Measurements from ENCODE around the gene GSG1L. TPM values are rescaled to one million over a fixed set of nuclear protein-coding genes. Genes with fewer than 3 reads are reported as not detected.

Gene GSG1L
- total and polyA plus RNA-seq, 4 donors: not detected

DNA sequence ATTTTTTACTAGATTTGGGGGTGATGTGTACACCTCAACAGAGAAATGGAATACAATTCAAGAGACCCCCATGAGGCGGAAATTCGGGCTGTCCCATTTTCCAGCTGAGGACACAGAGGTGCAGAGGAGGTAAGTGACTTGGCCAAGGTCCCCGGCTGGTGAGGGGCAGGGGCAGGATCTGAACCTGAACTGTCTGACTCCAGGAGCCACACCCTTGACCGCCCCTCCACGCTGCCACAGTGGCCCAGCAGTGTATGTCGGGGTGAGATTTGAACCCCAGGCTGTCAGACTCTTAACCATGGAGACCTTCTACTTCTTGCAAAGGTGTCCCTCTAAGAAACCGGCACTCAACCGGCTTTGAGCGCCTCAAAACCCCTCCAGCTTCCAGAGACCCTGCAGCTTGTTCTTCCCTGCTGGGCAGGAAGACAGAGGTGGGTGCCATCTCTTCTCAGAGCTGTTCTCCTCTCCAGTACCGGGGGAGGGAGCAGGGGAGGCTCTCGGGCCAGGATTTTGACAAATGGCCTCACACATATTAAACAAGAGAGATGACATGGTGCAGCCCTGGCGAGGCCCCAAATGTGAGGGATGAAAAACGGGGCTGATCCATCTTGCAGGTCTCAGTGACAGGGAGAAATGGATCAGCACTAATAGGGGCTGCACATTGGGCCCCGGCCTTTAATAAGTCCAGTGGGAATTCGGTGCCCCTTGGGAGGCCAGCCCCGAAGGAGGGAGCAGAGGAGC is 222.3 kb downstream of the GSG1L start:
- no peaks in the 10 kb centered on the region for H3K36me3 ChIP-seq (ENCODE audit: control insufficient read depth in 4 of 4, insufficient read depth in 3 of 4, low read depth in 1 of 4, low read length in 3 of 4)
- peaks cover 0 to 3% (median 0%) of the 10 kb centered on the region in 4 donors for H3K9me3 ChIP-seq (ENCODE audit: control insufficient read depth in 4 of 4, low read length in 3 of 4)
- H3K4me3 ChIP-seq (ENCODE audit: low read depth in 1 of 3, low read length in 3 of 3): no peak overlapping the region
- WGBS: 75% methylated on average over 16 of the region's 16 CpGs
- H3K27ac ChIP-seq (ENCODE audit: low read depth in 1 of 2, low read length in 2 of 2): no peak overlapping the region
- no peak overlapping the region for H3K9ac ChIP-seq (ENCODE audit: low read depth in 1 of 2, low read length in 2 of 2)
- DNase-seq (ENCODE audit: low spot score): no peak
- TF ChIP-seq, protein P1, sequence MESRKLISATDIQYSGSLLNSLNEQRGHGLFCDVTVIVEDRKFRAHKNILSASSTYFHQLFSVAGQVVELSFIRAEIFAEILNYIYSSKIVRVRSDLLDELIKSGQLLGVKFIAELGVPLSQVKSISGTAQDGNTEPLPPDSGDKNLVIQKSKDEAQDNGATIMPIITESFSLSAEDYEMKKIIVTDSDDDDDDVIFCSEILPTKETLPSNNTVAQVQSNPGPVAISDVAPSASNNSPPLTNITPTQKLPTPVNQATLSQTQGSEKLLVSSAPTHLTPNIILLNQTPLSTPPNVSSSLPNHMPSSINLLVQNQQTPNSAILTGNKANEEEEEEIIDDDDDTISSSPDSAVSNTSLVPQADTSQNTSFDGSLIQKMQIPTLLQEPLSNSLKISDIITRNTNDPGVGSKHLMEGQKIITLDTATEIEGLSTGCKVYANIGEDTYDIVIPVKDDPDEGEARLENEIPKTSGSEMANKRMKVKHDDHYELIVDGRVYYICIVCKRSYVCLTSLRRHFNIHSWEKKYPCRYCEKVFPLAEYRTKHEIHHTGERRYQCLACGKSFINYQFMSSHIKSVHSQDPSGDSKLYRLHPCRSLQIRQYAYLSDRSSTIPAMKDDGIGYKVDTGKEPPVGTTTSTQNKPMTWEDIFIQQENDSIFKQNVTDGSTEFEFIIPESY (IDR thresholded peaks at IDR 0.05): no peak
- TF ChIP-seq EGR1 (IDR thresholded peaks at IDR 0.05; ENCODE audit: low read depth in 2 of 2): no peak
- TF ChIP-seq YY1 (IDR thresholded peaks at IDR 0.05): no peak
- TF ChIP-seq REST (IDR thresholded peaks at IDR 0.05): no peak
- peaks cover 0 to 2% (median 0%) of the 10 kb centered on the region in 4 donors for H3K27me3 ChIP-seq (ENCODE audit: control insufficient read depth in 4 of 4, insufficient read depth in 4 of 4, low read length in 3 of 4)
- no peaks in the 10 kb centered on the region for H3K4me1 ChIP-seq (ENCODE audit: control insufficient read depth in 4 of 4, insufficient read depth in 4 of 4, low read length in 3 of 4)

DNA sequence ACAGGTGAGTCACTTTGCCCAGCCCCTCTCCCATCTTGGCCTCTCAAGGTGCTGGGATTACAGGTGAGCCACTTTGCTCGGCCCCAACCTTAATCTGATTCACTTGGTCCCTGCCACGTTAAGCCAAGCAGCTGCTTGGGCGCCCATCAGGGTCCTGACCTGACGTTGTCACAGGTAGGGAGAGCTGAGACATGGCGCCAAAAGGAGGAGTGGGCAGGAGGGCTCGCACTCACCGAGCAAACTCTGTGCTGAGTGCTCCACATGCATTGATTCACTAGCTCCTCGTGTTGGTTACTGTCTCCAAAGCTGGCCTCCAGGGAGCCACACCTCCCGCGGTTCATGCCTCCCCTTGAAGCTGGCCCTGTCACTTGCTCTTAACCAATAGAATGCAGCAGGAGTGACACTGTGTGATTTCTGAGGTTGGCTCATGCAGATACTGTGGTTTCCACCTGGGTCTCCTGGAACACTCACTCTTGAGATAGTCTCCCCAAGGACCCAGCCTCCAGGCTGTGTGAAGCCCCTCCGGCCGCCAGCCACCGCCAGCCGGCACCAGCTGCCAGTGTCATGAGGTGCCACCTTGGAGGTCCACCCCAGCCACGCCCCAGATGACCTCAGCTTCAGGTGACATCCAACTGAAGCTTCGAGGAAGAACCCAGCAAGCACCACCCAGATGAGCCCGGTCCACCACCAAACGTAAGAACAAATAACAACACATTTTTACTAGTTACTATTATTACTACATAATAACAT is 223.0 kb downstream of the GSG1L start:
- 69% methylated on average over 18 of the region's 18 CpGs for WGBS

More for the DNA sequence above, 223.0 kb downstream of the GSG1L start:
- H3K4me1 ChIP-seq (ENCODE audit: control insufficient read depth in 4 of 4, insufficient read depth in 4 of 4, low read length in 3 of 4): no peaks in the 10 kb centered on the region
- H3K27ac ChIP-seq (ENCODE audit: low read depth in 1 of 2, low read length in 2 of 2): no peak overlapping the region
- H3K4me3 ChIP-seq (ENCODE audit: low read depth in 1 of 3, low read length in 3 of 3): no peak overlapping the region
- no peak for DNase-seq (ENCODE audit: low spot score)
- H3K9me3 ChIP-seq (ENCODE audit: control insufficient read depth in 4 of 4, low read length in 3 of 4): peaks cover 0 to 3% (median 0%) of the 10 kb centered on the region in 4 donors
- H3K27me3 ChIP-seq (ENCODE audit: control insufficient read depth in 4 of 4, insufficient read depth in 4 of 4, low read length in 3 of 4): peaks cover 0 to 2% (median 0%) of the 10 kb centered on the region in 4 donors
- TF ChIP-seq NR2F2 (IDR thresholded peaks at IDR 0.05) (no peak), HNF4G (IDR thresholded peaks at IDR 0.05) (no peak), EGR1 (IDR thresholded peaks at IDR 0.05; ENCODE audit: low read depth in 2 of 2) (no peak), TAF1 (conservative IDR thresholded peaks at IDR 0.05) (no peak), FOXA1 (IDR thresholded peaks at IDR 0.05) (no peak), SP1 (IDR thresholded peaks at IDR 0.05) (no peak), JUND (IDR thresholded peaks at IDR 0.05) (no peak), FOXA2 (IDR thresholded peaks at IDR 0.05) (no peak), RAD21 (IDR thresholded peaks at IDR 0.05) (no peak)
- TF ChIP-seq, protein P2, sequence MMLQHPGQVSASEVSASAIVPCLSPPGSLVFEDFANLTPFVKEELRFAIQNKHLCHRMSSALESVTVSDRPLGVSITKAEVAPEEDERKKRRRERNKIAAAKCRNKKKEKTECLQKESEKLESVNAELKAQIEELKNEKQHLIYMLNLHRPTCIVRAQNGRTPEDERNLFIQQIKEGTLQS (IDR thresholded peaks at IDR 0.05): no peak
- TF ChIP-seq, protein P3, sequence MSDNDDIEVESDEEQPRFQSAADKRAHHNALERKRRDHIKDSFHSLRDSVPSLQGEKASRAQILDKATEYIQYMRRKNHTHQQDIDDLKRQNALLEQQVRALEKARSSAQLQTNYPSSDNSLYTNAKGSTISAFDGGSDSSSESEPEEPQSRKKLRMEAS (IDR thresholded peaks at IDR 0.05): no peak
- TF ChIP-seq, protein P4, sequence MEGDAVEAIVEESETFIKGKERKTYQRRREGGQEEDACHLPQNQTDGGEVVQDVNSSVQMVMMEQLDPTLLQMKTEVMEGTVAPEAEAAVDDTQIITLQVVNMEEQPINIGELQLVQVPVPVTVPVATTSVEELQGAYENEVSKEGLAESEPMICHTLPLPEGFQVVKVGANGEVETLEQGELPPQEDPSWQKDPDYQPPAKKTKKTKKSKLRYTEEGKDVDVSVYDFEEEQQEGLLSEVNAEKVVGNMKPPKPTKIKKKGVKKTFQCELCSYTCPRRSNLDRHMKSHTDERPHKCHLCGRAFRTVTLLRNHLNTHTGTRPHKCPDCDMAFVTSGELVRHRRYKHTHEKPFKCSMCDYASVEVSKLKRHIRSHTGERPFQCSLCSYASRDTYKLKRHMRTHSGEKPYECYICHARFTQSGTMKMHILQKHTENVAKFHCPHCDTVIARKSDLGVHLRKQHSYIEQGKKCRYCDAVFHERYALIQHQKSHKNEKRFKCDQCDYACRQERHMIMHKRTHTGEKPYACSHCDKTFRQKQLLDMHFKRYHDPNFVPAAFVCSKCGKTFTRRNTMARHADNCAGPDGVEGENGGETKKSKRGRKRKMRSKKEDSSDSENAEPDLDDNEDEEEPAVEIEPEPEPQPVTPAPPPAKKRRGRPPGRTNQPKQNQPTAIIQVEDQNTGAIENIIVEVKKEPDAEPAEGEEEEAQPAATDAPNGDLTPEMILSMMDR (IDR thresholded peaks at IDR 0.05; ENCODE audit: low read depth, low read length, missing input control): no peak
- TF ChIP-seq, protein P1 (IDR thresholded peaks at IDR 0.05): no peak
- H3K9ac ChIP-seq (ENCODE audit: low read depth in 1 of 2, low read length in 2 of 2): no peak overlapping the region
- no peaks in the 10 kb centered on the region for H3K36me3 ChIP-seq (ENCODE audit: control insufficient read depth in 4 of 4, insufficient read depth in 3 of 4, low read depth in 1 of 4, low read length in 3 of 4)
